Neural cell (in vitro differentiated cells): Measurements from ENCODE around the gene CLEC12A. TPM values are rescaled to one million over a fixed set of nuclear protein-coding genes. Genes with fewer than 3 reads are reported as not detected.
A peak's percentile ranks its signal among the peaks of the same experiment; 100 is the strongest.
"Not testable (repeated sequence)": the region's sequence is repeated elsewhere in the genome, so short reads cannot be mapped to it uniquely, and the experiment has no call there.

ENCODE experiments used
- H2AFZ ChIP-seq: fragments of 200-600, 300-800 bp; sonication (generic), shearing (Covaris generic); 2 replicates; pipeline ENCODE4 v1.6.0; 2014; ENCODE audit warnings: low read depth, mild to moderate bottlenecking, antibody characterized with exemption, low read length, moderate library complexity
- H3F3A ChIP-seq: fragments of 200-600 bp; shearing (Covaris generic); 2 replicates; pipeline ENCODE4 v1.6.1; 2016; ENCODE audit warnings: mild to moderate bottlenecking, moderate library complexity, mixed read lengths, antibody characterized with exemption, low read length; ENCODE audit not compliant: insufficient read depth, poor library complexity, severe bottlenecking
- H3K27ac ChIP-seq: fragments of 200-600, 300-800 bp; sonication (generic), shearing (Covaris generic); 2 replicates; pipeline ENCODE4 v1.5.1; 2014; ENCODE audit warnings: mild to moderate bottlenecking, low read length, moderate library complexity
- H3K27me3 ChIP-seq: fragments of 300-800, 200-600 bp; sonication (generic), shearing (Covaris generic); 2 replicates; pipeline ENCODE4 v1.6.0; 2014; ENCODE audit warnings: mild to moderate bottlenecking, low read depth, low read length, moderate library complexity; ENCODE audit not compliant: insufficient read depth
- H3K36me3 ChIP-seq: fragments of 300-800, 200-600 bp; sonication (generic), shearing (Covaris generic); 2 replicates; pipeline ENCODE4 v1.5.1; 2014; ENCODE audit warnings: mild to moderate bottlenecking, antibody characterized with exemption, low read length, moderate library complexity; ENCODE audit not compliant: insufficient read depth
- H3K4me2 ChIP-seq: fragments of 300-800, 200-600 bp; sonication (generic), shearing (Covaris generic); 2 replicates; pipeline ENCODE4 v1.6.0; 2014; ENCODE audit warnings: mild to moderate bottlenecking, low read length
- H3K4me3 ChIP-seq: fragments of 300-800, 200-600 bp; sonication (generic), shearing (Covaris generic); 2 replicates; pipeline ENCODE4 v1.5.1; 2014; ENCODE audit warnings: mild to moderate bottlenecking, low read length, moderate library complexity
- H3K79me2 ChIP-seq: fragments of 200-600 bp; shearing (Covaris generic); replicated peaks from 2 replicates; pipeline ENCODE4 v1.6.0; 2014; ENCODE audit warnings: mild to moderate bottlenecking, low read length, moderate library complexity; ENCODE audit not compliant: insufficient read depth
- H3K9ac ChIP-seq: fragments of 300-800, 200-600 bp; sonication (generic), shearing (Covaris generic); 2 replicates; pipeline ENCODE4 v1.6.1; 2016; ENCODE audit warnings: mild to moderate bottlenecking, low read length, mixed read lengths
- H3K9me2 ChIP-seq: fragments of 200-600 bp; shearing (Covaris generic); 2 replicates; pipeline ENCODE4 v1.6.1; 2016; ENCODE audit warnings: mild to moderate bottlenecking, low read length, mixed read lengths; ENCODE audit not compliant: insufficient read depth
- H3K9me3 ChIP-seq: fragments of 200-600, 300-800 bp; sonication (generic), shearing (Covaris generic); 2 replicates; pipeline ENCODE4 v1.6.1; 2016; ENCODE audit warnings: mild to moderate bottlenecking, mixed run types, low read length, moderate library complexity, mixed read lengths
- H4K20me1 ChIP-seq: fragments of 200-600 bp; shearing (Covaris generic); 2 replicates; pipeline ENCODE4 v1.6.1; 2016; ENCODE audit warnings: mild to moderate bottlenecking, mixed run types; ENCODE audit not compliant: insufficient read depth
- EP300 ChIP-seq: fragments of 450-650 bp; conservative IDR thresholded peaks from 2 replicates; pipeline ENCODE4 v1.6.1; 2014; ENCODE audit warnings: antibody characterized with exemption, mild to moderate bottlenecking, moderate library complexity; ENCODE audit not compliant: poor library complexity, severe bottlenecking
- EZH2 ChIP-seq: fragments of 200-600, 300-800 bp; shearing (Covaris generic), sonication (generic); IDR thresholded peaks from 2 replicates; pipeline ENCODE4 v1.6.1; 2014; ENCODE audit warnings: antibody characterized with exemption, low read length, borderline replicate concordance, mild to moderate bottlenecking; ENCODE audit not compliant: insufficient read depth, poor library complexity, severe bottlenecking
- MXI1 ChIP-seq: fragments of 450-650 bp; conservative IDR thresholded peaks from 2 replicates; pipeline ENCODE4 v1.6.1; 2014; ENCODE audit warnings: antibody characterized with exemption, mild to moderate bottlenecking; ENCODE audit not compliant: poor library complexity, severe bottlenecking
- POLR2AphosphoS5 ChIP-seq: IDR thresholded peaks from 2 replicates; pipeline ENCODE4 v1.6.1; 2012
- RAD21 ChIP-seq: fragments of 450-650 bp; conservative IDR thresholded peaks from 2 replicates; pipeline ENCODE4 v1.6.1; 2014; ENCODE audit warnings: antibody characterized with exemption, mild to moderate bottlenecking, moderate library complexity
- SMC3 ChIP-seq: fragments of 450-650 bp; conservative IDR thresholded peaks from 2 replicates; pipeline ENCODE4 v1.6.1; 2014; ENCODE audit warnings: antibody characterized with exemption, mild to moderate bottlenecking, moderate library complexity; ENCODE audit not compliant: poor library complexity
- TAF1 ChIP-seq: IDR thresholded peaks from 2 replicates; pipeline ENCODE4 v1.6.1; 2012; ENCODE audit warnings: low read depth
- polyA plus RNA-seq: library from polyadenylated mRNA; depleted of rRNA; stranded (reverse); fragments of >200 nt; gene quantifications from 2 replicates; pipeline ENCODE4 v1.2.3, GENCODE V29; 2014
- TF ChIP-seq, protein P1 (sequence below): IDR thresholded peaks from 2 replicates; pipeline ENCODE4 v1.6.1; 2012; ENCODE audit warnings: borderline replicate concordance
- TF ChIP-seq, protein P2 (sequence below): fragments of 450-650 bp; IDR thresholded peaks from 2 replicates; pipeline ENCODE4 v1.5.1; 2014; ENCODE audit warnings: antibody characterized with exemption, mild to moderate bottlenecking, moderate library complexity; ENCODE audit not compliant: poor library complexity, severe bottlenecking

Gene CLEC12A
- polyA plus RNA-seq, 1 donor from 2014 or later, result not detected

DNA sequence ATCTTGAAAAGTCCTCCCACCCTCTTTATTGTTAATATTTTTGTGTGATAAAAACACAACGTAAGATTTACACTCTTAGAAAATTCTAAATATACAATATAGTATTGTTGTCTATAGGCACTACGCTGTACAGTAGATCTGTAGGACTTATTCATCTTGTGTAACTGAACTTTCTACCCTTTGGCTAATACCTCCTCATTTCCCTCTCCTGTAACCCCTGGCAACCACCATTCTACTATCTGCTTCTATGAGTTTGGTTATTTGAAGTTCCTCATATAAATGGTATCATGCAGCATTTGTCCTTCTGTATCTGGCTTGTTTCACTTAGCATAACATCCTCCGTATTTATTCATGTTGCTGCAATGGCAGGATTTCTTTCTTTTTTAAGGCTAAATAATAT, 54.0 kb downstream of the CLEC12A start:
- TF ChIP-seq SMC3, result no peak
- H3K4me3 ChIP-seq, result no peak overlapping the region
- no peaks in the 10 kb centered on the region for H3K9me2 ChIP-seq
- no peak overlapping the region for H3K27ac ChIP-seq
- H3K9me3 ChIP-seq, result no peaks in the 10 kb centered on the region
- H3K27me3 ChIP-seq, result no peaks in the 10 kb centered on the region
- no peak overlapping the region for H3K9ac ChIP-seq
- H4K20me1 ChIP-seq, result no peaks in the 10 kb centered on the region
- no peaks in the 10 kb centered on the region for H3K79me2 ChIP-seq
- no peak overlapping the region for H2AFZ ChIP-seq
- no peaks in the 10 kb centered on the region for H3K36me3 ChIP-seq
- no peak overlapping the region for H3K4me2 ChIP-seq
- H3F3A ChIP-seq, result no peaks in the 10 kb centered on the region

DNA sequence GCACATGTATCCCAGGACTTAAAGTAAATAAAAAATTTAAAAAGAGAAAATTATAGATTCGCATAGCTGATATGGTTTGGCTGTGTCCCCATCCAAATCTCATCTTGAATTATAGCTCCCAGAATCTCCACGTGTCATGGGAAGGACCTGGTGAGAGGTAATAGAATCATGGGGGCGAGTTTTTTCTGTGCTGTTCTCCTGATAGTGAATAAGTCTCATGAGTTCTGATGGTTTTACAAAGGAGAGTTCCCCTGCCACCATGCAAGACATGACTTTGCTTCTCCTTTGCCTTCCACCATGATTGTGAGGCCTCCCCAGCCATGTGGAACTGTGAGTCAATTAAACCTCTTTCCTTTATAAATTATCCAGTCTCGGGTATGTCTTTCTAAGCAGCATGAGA, 55.5 kb downstream of the CLEC12A start:
- H3K9ac ChIP-seq, H3K27ac ChIP-seq, H4K20me1 ChIP-seq, H3K4me3 ChIP-seq, H3K36me3 ChIP-seq, H3K9me2 ChIP-seq, H2AFZ ChIP-seq, H3K4me2 ChIP-seq, H3K27me3 ChIP-seq, H3K79me2 ChIP-seq, H3K9me3 ChIP-seq, H3F3A ChIP-seq: not testable (repeated sequence)

DNA sequence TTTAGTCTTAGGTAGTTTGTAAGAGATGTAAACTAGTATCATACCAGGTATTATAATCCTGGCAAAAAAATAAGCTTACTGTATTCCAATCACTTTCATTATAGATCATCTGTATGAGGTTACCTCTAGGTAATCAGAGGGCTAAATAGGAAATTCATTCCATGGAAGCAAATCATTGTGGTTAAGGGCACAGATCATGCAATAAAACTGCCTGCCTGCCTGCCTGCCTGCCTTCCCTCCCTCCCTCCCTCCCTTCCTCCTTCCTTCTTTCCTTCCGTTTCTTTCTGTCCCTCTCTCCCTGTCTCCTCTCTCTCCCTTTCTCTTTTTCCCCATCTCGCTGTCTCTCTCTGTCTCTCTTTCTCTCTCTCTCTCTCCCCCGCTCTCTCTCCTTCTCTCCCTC, 56.1 kb downstream of the CLEC12A start:
- H3K9ac ChIP-seq, result no peak overlapping the region
- no peak overlapping the region for H3K27ac ChIP-seq
- no peaks in the 10 kb centered on the region for H3K9me2 ChIP-seq
- no peaks in the 10 kb centered on the region for H3K27me3 ChIP-seq
- H3K79me2 ChIP-seq, result no peaks in the 10 kb centered on the region
- no peaks in the 10 kb centered on the region for H3K36me3 ChIP-seq
- H3K4me3 ChIP-seq, result no peak overlapping the region
- no peaks in the 10 kb centered on the region for H3F3A ChIP-seq
- H2AFZ ChIP-seq, result peak overlapping the region; percentile 25
- H4K20me1 ChIP-seq, result no peaks in the 10 kb centered on the region
- no peaks in the 10 kb centered on the region for H3K9me3 ChIP-seq
- H3K4me2 ChIP-seq, result no peak overlapping the region
- TF ChIP-seq EZH2 (no peak), TAF1 (no peak), POLR2AphosphoS5 (no peak), SMC3 (no peak), EP300 (no peak), RAD21 (no peak), MXI1 (no peak)
- TF ChIP-seq, protein P1, sequence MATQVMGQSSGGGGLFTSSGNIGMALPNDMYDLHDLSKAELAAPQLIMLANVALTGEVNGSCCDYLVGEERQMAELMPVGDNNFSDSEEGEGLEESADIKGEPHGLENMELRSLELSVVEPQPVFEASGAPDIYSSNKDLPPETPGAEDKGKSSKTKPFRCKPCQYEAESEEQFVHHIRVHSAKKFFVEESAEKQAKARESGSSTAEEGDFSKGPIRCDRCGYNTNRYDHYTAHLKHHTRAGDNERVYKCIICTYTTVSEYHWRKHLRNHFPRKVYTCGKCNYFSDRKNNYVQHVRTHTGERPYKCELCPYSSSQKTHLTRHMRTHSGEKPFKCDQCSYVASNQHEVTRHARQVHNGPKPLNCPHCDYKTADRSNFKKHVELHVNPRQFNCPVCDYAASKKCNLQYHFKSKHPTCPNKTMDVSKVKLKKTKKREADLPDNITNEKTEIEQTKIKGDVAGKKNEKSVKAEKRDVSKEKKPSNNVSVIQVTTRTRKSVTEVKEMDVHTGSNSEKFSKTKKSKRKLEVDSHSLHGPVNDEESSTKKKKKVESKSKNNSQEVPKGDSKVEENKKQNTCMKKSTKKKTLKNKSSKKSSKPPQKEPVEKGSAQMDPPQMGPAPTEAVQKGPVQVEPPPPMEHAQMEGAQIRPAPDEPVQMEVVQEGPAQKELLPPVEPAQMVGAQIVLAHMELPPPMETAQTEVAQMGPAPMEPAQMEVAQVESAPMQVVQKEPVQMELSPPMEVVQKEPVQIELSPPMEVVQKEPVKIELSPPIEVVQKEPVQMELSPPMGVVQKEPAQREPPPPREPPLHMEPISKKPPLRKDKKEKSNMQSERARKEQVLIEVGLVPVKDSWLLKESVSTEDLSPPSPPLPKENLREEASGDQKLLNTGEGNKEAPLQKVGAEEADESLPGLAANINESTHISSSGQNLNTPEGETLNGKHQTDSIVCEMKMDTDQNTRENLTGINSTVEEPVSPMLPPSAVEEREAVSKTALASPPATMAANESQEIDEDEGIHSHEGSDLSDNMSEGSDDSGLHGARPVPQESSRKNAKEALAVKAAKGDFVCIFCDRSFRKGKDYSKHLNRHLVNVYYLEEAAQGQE, result no peak
- TF ChIP-seq, protein P2, sequence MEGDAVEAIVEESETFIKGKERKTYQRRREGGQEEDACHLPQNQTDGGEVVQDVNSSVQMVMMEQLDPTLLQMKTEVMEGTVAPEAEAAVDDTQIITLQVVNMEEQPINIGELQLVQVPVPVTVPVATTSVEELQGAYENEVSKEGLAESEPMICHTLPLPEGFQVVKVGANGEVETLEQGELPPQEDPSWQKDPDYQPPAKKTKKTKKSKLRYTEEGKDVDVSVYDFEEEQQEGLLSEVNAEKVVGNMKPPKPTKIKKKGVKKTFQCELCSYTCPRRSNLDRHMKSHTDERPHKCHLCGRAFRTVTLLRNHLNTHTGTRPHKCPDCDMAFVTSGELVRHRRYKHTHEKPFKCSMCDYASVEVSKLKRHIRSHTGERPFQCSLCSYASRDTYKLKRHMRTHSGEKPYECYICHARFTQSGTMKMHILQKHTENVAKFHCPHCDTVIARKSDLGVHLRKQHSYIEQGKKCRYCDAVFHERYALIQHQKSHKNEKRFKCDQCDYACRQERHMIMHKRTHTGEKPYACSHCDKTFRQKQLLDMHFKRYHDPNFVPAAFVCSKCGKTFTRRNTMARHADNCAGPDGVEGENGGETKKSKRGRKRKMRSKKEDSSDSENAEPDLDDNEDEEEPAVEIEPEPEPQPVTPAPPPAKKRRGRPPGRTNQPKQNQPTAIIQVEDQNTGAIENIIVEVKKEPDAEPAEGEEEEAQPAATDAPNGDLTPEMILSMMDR, result no peak
